ENCODE results near the gene DOCK1. TPM values are rescaled to one million over a fixed set of nuclear protein-coding genes. Genes with fewer than 3 reads are reported as not detected.

The DOCK1 gene
- polyA plus RNA-seq, 1 of the 3 experiments (the other 2 are of a cell fraction): 15.5 TPM

DNA sequence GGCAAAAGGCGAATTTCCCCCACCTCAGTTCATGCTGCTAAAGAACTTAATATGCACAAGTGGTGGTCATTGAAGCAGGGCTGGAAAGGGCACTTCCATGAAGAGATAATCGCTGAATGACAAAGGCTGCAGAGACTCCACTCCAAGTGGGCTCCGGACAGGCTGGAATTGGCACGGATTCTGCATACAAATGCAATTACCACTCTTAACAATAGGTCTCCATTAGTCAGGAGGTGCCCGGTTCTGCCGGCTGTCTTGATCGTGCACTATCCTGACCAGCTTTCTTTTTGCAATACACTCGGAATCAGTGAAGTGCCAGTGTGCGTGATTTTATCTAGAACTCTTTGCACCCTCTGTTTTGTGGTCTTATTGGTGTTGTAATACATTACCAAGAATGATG lies 241.4 kb downstream of the DOCK1 start:
- Histone ChIP-seq H3K4me1 (ENCODE audit: control insufficient read depth in 1 of 2, insufficient read depth in 2 of 2, low read depth in 1 of 2, low read length in 1 of 2) (peaks cover 5 to 51% of the 10 kb centered on the region in 2 experiments), H3K79me2 (ENCODE audit: insufficient read depth) (no peaks in the 10 kb centered on the region), H3K4me3 (ENCODE audit: low read depth in 2 of 2, low read length in 1 of 2) (no peak overlapping the region), H3K9me2 (no peaks in the 10 kb centered on the region), H3K27ac (ENCODE audit: low read depth in 2 of 2, low read length in 1 of 2) (peak overlapping the region in 1 of 2 experiments; percentile 96; a peak in 1 of 4 replicates), H3F3A (replicated peaks; ENCODE audit: insufficient read depth) (peaks cover 39% of the 10 kb centered on the region), H2AFZ (ENCODE audit: low read depth) (no peak overlapping the region), H3K36me3 (replicated peaks in 1 of 2; ENCODE audit: control insufficient read depth in 1 of 2, insufficient read depth in 2 of 2, low read length in 1 of 2) (no peaks in the 10 kb centered on the region), H4K20me1 (ENCODE audit: insufficient read depth) (no peaks in the 10 kb centered on the region), H3K27me3 (ENCODE audit: insufficient read depth) (no peaks in the 10 kb centered on the region), H3K4me2 (no peak overlapping the region), H3K9me3 (no peaks in the 10 kb centered on the region), H3K9ac (no peak overlapping the region)
- ChIA-PET POLR2A (no interaction called here), CTCF (no interaction called here)
- TF ChIP-seq RXRA (IDR thresholded peaks at IDR 0.05; ENCODE audit: borderline replicate concordance, low read depth) (no peak), GATA2 (CRISPR knock-in tag; IDR thresholded peaks at IDR 0.05) (no peak), GABPA (IDR thresholded peaks at IDR 0.05; ENCODE audit: low read depth) (no peak), PBX3 (IDR thresholded peaks at IDR 0.05) (no peak), RCOR1 (IDR thresholded peaks at IDR 0.05; ENCODE audit: low read length) (no peak), IRF3 (IDR thresholded peaks at IDR 0.05; ENCODE audit: low read depth, low read length) (no peak), FOSL2 (IDR thresholded peaks at IDR 0.05; ENCODE audit: borderline replicate concordance, low read depth) (no peak), POLR2AphosphoS5 (IDR thresholded peaks at IDR 0.05; ENCODE audit: low read depth, low read length) (no peak), MAX (IDR thresholded peaks at IDR 0.05; ENCODE audit: low read depth) (no peak), SIN3A (IDR thresholded peaks at IDR 0.05; ENCODE audit: borderline replicate concordance, low read depth, low read length) (no peak), RFX5 (IDR thresholded peaks at IDR 0.05; ENCODE audit: low read length) (no peak)
- TF ChIP-seq, protein P1, sequence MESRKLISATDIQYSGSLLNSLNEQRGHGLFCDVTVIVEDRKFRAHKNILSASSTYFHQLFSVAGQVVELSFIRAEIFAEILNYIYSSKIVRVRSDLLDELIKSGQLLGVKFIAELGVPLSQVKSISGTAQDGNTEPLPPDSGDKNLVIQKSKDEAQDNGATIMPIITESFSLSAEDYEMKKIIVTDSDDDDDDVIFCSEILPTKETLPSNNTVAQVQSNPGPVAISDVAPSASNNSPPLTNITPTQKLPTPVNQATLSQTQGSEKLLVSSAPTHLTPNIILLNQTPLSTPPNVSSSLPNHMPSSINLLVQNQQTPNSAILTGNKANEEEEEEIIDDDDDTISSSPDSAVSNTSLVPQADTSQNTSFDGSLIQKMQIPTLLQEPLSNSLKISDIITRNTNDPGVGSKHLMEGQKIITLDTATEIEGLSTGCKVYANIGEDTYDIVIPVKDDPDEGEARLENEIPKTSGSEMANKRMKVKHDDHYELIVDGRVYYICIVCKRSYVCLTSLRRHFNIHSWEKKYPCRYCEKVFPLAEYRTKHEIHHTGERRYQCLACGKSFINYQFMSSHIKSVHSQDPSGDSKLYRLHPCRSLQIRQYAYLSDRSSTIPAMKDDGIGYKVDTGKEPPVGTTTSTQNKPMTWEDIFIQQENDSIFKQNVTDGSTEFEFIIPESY (IDR thresholded peaks at IDR 0.05; ENCODE audit: borderline replicate concordance, low read depth): no peak
- TF ChIP-seq, protein P2, sequence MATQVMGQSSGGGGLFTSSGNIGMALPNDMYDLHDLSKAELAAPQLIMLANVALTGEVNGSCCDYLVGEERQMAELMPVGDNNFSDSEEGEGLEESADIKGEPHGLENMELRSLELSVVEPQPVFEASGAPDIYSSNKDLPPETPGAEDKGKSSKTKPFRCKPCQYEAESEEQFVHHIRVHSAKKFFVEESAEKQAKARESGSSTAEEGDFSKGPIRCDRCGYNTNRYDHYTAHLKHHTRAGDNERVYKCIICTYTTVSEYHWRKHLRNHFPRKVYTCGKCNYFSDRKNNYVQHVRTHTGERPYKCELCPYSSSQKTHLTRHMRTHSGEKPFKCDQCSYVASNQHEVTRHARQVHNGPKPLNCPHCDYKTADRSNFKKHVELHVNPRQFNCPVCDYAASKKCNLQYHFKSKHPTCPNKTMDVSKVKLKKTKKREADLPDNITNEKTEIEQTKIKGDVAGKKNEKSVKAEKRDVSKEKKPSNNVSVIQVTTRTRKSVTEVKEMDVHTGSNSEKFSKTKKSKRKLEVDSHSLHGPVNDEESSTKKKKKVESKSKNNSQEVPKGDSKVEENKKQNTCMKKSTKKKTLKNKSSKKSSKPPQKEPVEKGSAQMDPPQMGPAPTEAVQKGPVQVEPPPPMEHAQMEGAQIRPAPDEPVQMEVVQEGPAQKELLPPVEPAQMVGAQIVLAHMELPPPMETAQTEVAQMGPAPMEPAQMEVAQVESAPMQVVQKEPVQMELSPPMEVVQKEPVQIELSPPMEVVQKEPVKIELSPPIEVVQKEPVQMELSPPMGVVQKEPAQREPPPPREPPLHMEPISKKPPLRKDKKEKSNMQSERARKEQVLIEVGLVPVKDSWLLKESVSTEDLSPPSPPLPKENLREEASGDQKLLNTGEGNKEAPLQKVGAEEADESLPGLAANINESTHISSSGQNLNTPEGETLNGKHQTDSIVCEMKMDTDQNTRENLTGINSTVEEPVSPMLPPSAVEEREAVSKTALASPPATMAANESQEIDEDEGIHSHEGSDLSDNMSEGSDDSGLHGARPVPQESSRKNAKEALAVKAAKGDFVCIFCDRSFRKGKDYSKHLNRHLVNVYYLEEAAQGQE (IDR thresholded peaks at IDR 0.05; ENCODE audit: low read depth, low read length): no peak
- TF ChIP-seq, protein P3, sequence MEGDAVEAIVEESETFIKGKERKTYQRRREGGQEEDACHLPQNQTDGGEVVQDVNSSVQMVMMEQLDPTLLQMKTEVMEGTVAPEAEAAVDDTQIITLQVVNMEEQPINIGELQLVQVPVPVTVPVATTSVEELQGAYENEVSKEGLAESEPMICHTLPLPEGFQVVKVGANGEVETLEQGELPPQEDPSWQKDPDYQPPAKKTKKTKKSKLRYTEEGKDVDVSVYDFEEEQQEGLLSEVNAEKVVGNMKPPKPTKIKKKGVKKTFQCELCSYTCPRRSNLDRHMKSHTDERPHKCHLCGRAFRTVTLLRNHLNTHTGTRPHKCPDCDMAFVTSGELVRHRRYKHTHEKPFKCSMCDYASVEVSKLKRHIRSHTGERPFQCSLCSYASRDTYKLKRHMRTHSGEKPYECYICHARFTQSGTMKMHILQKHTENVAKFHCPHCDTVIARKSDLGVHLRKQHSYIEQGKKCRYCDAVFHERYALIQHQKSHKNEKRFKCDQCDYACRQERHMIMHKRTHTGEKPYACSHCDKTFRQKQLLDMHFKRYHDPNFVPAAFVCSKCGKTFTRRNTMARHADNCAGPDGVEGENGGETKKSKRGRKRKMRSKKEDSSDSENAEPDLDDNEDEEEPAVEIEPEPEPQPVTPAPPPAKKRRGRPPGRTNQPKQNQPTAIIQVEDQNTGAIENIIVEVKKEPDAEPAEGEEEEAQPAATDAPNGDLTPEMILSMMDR (IDR thresholded peaks at IDR 0.05): no peak
- TF ChIP-seq, protein P4, sequence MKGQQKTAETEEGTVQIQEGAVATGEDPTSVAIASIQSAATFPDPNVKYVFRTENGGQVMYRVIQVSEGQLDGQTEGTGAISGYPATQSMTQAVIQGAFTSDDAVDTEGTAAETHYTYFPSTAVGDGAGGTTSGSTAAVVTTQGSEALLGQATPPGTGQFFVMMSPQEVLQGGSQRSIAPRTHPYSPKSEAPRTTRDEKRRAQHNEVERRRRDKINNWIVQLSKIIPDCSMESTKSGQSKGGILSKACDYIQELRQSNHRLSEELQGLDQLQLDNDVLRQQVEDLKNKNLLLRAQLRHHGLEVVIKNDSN (IDR thresholded peaks at IDR 0.05; ENCODE audit: borderline replicate concordance, low read depth): no peak
- DNase-seq: no peak
- 86% methylated on average over 7 of the region's 9 CpGs for WGBS (ENCODE audit: low lambda C conversion rate)

All from SK-N-SH (cell line).